OCI-LY1 (cell line): ENCODE results near the gene SLFN5.

Source experiments
- CTCF ChIP-seq: fragments of 200-600 bp; sonication (generic), shearing (Covaris generic); IDR thresholded peaks from 2 replicates; pipeline ENCODE4 v1.5.1; 2017; ENCODE audit warnings: mild to moderate bottlenecking, antibody characterized with exemption, low read length, moderate library complexity, mixed read lengths
- EZH2 ChIP-seq: fragments of 200-600 bp; sonication (generic), shearing (Covaris generic); IDR thresholded peaks from 2 replicates; pipeline ENCODE4 v1.8.0; 2017; ENCODE audit warnings: borderline replicate concordance, mixed run types, mild to moderate bottlenecking, antibody characterized with exemption, low read length, moderate library complexity, mixed read lengths

- TF ChIP-seq CTCF (no peak), EZH2 (no peak)
Measured at GRCh38 chr17:35294756-35295155, 51.9 kb downstream of the SLFN5 start.
